Ovary (tissue), 3 donors: ENCODE data around the gene NIM1K.

ENCODE experiments used
- EP300 ChIP-seq: sonication (generic); formaldehyde crosslinking; IDR thresholded peaks from one replicate; pipeline ENCODE4 v1.6.1; 2017; ENCODE audit warnings: antibody characterized with exemption
- TF ChIP-seq, protein P1 (sequence below), 3 donors: fragments of 450-650 bp in 2 of 3; fragments of 200-600 bp in 1 of 3; IDR thresholded peaks; one replicate each; pipeline versions ENCODE4 v1.5.1 to v1.8.0; 2016 to 2022; ENCODE audit warnings: antibody characterized with exemption in 3 of 3, mild to moderate bottlenecking in 1 of 3
- donor health status: DM: no; HTN: no; CAD: no.

DNA sequence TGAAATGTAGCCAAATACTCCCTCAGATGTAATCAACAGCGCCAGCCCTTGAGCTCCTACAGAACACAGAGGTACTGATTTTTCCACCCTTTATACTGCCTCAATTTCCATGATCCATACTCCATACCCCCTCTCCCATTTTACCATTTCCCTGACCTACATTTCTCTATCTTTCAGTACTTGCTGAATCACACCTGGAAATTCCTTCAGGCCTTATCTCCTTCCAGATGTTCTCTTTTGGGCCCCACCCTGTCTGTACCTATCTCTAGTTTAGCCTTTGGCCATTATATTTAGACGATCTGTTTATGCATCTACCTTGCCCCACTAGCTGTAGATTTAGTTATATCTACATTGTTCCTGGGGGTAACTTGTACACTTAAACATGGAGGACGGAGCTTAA is 5.5 kb downstream of the NIM1K start:
- TF ChIP-seq, protein P1, sequence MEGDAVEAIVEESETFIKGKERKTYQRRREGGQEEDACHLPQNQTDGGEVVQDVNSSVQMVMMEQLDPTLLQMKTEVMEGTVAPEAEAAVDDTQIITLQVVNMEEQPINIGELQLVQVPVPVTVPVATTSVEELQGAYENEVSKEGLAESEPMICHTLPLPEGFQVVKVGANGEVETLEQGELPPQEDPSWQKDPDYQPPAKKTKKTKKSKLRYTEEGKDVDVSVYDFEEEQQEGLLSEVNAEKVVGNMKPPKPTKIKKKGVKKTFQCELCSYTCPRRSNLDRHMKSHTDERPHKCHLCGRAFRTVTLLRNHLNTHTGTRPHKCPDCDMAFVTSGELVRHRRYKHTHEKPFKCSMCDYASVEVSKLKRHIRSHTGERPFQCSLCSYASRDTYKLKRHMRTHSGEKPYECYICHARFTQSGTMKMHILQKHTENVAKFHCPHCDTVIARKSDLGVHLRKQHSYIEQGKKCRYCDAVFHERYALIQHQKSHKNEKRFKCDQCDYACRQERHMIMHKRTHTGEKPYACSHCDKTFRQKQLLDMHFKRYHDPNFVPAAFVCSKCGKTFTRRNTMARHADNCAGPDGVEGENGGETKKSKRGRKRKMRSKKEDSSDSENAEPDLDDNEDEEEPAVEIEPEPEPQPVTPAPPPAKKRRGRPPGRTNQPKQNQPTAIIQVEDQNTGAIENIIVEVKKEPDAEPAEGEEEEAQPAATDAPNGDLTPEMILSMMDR (IDR thresholded peaks at IDR 0.05): no peak
- TF ChIP-seq EP300: no peak
